ENCODE measurements around the gene ARID2. TPM values are rescaled to one million over a fixed set of nuclear protein-coding genes. Genes with fewer than 3 reads are reported as not detected.

Gene ARID2
- total and polyA plus RNA-seq, 9 of the 15 experiments (the other 6 are each of a cell fraction or from before 2014, with no cell fraction given) = 13.4 to 41.6 (median 29.4) TPM

- TF ChIP-seq FOXM1 (IDR thresholded peaks at IDR 0.05; ENCODE audit: low read depth) = peak; percentile 77
- TF ChIP-seq FOXM1 (CRISPR knock-in tag; IDR thresholded peaks at IDR 0.05; ENCODE audit: low read depth) = peak; percentile 89
- TF ChIP-seq EGR1 (conservative IDR thresholded peaks at IDR 0.05) = peak; percentile 78
- peak; percentile 79 for TF ChIP-seq ZFX (CRISPR knock-in tag; IDR thresholded peaks at IDR 0.05)
- peak; percentile 32 for TF ChIP-seq PRPF4 (IDR thresholded peaks at IDR 0.05; ENCODE audit: insufficient read depth, low read depth, low read length, poor library complexity, severe bottlenecking)
- TF ChIP-seq KDM2B (CRISPR knock-in tag; IDR thresholded peaks at IDR 0.05) = no peak
- TF ChIP-seq ZNF197 (CRISPR knock-in tag; IDR thresholded peaks at IDR 0.05; ENCODE audit: low read depth) = 0 out of 2 replicates have a peak, but pooled peaks have one; percentile 13
- no peak for TF ChIP-seq MTA2 (IDR thresholded peaks at IDR 0.05; ENCODE audit: low read depth)
- peak; percentile 56 to 58 for TF ChIP-seq E2F6 (IDR thresholded peaks at IDR 0.05; ENCODE audit: borderline replicate concordance in 1 of 2, extremely low read depth in 1 of 2, insufficient read depth in 1 of 2, insufficient read length in 1 of 2, low read depth in 1 of 2, low read length in 1 of 2, poor library complexity in 1 of 2, severe bottlenecking in 1 of 2)
- TF ChIP-seq HNRNPK (IDR thresholded peaks at IDR 0.05; ENCODE audit: low read depth, low read length, poor library complexity, severe bottlenecking) = peak; percentile 71
- peak; percentile 41; the same call in 1 of the 2 replicates for TF ChIP-seq SMC3 (conservative IDR thresholded peaks at IDR 0.05; ENCODE audit: insufficient read depth, low read depth, low read length)
- no peak for TF ChIP-seq CAMTA2 (CRISPR knock-in tag; conservative IDR thresholded peaks at IDR 0.05)
- TF ChIP-seq BRD9 (IDR thresholded peaks at IDR 0.05; ENCODE audit: low read depth, partially characterized antibody) = peak; percentile 68
- TF ChIP-seq MNT (conservative IDR thresholded peaks at IDR 0.05) = peak; percentile 73 to 88
- TF ChIP-seq ZNF589 (CRISPR knock-in tag; IDR thresholded peaks at IDR 0.05; ENCODE audit: low read depth) = peak; percentile 58; the same call in 1 of the 2 replicates
- no peak for TF ChIP-seq HINFP (tag; conservative IDR thresholded peaks at IDR 0.05; ENCODE audit: low read depth)
- peak; percentile 65; the same call in 1 of the 2 replicates for TF ChIP-seq MBD2 (IDR thresholded peaks at IDR 0.05; ENCODE audit: borderline replicate concordance, low read depth)
- TF ChIP-seq TAF7 (tag; IDR thresholded peaks at IDR 0.05) = no peak; the same call in 1 of the 2 replicates
- no peak; the same call in 1 of the 2 replicates for TF ChIP-seq ATF1 (CRISPR knock-in tag; IDR thresholded peaks at IDR 0.05)
- TF ChIP-seq ATF1 (tag; IDR thresholded peaks at IDR 0.05) = peak; percentile 80
- peak; percentile 73; the same call in 1 of the 2 replicates for TF ChIP-seq GABPA (tag; conservative IDR thresholded peaks at IDR 0.05; ENCODE audit: low read depth)
- peak; percentile 18 for TF ChIP-seq MEIS2 (IDR thresholded peaks at IDR 0.05; ENCODE audit: partially characterized antibody)
- TF ChIP-seq CBX3 (IDR thresholded peaks at IDR 0.05; ENCODE audit: borderline replicate concordance in 1 of 2, low read length in 2 of 2) = peak in 1 of 2 experiments; percentile 34; a peak in 1 of 3 replicates
Observed at GRCh38 chr12:45728630-45729232, 775 bp upstream of the ARID2 start (continued).
